ENCODE measurements around the gene LARP7.
"Not testable (repeated sequence)": the region's sequence is repeated elsewhere in the genome, so short reads cannot be mapped to it uniquely, and the experiment has no call there.

LARP7 gene

GRCh38 chr4:112651641-112652040, 14.7 kb downstream of the LARP7 start:
- no peak for DNase-seq

GRCh38 chr4:112652216-112652615, 15.3 kb downstream of the LARP7 start:
- DNase-seq, result no peak

GRCh38 chr4:112655270-112655669, 18.3 kb downstream of the LARP7 start:
- no peak for DNase-seq

GRCh38 chr4:112656115-112656514, 19.2 kb downstream of the LARP7 start:
- not testable (repeated sequence) for DNase-seq

GRCh38 chr4:112664611-112665010, 27.7 kb downstream of the LARP7 start:
- no peak for DNase-seq

- DNase-seq, result no peak
Observed at GRCh38 chr4:112668131-112668530, 31.2 kb downstream of the LARP7 start.

- no peak for DNase-seq
Observed at GRCh38 chr4:112673076-112673475, 36.1 kb downstream of the LARP7 start.

GRCh38 chr4:112673686-112674085, 36.7 kb downstream of the LARP7 start:
- DNase-seq, result no peak

GRCh38 chr4:112674376-112674775, 37.4 kb downstream of the LARP7 start:
- DNase-seq, result no peak

GRCh38 chr4:112677519-112678091, 40.7 kb downstream of the LARP7 start:
- no peak for DNase-seq

- DNase-seq, result no peak
Observed at GRCh38 chr4:112680996-112681395, 44.1 kb downstream of the LARP7 start.

GRCh38 chr4:112693507-112693906, 56.6 kb downstream of the LARP7 start:
- DNase-seq, result no peak

GRCh38 chr4:112700679-112701078, 63.7 kb downstream of the LARP7 start:
- no peak for DNase-seq

- no peak for DNase-seq
Observed at GRCh38 chr4:112702892-112703291, 65.9 kb downstream of the LARP7 start.

GRCh38 chr4:112704322-112704721, 67.4 kb downstream of the LARP7 start:
- no peak for DNase-seq

GRCh38 chr4:112704991-112705845, 68.3 kb downstream of the LARP7 start:
- peak; percentile 16 for DNase-seq

- peak; percentile 1 for DNase-seq
Observed at GRCh38 chr4:112705891-112706839, 69.2 kb downstream of the LARP7 start.

- no peak for DNase-seq
Observed at GRCh38 chr4:112706840-112707207, 69.9 kb downstream of the LARP7 start.
